ENCODE data around the gene KNDC1.

GRCh38 chr10:133162910-133163856 is 3.2 kb downstream of the KNDC1 start:
- TF ChIP-seq CTCF (IDR thresholded peaks at IDR 0.05; ENCODE audit: insufficient read depth, low read length) (no peak), POLR2AphosphoS5 (IDR thresholded peaks at IDR 0.05; ENCODE audit: low read depth) (no peak), REST (IDR thresholded peaks at IDR 0.05; ENCODE audit: insufficient replicate concordance, low read depth) (no peak)
